Suppressor macrophage (primary cell): Measurements from ENCODE around the gene SH3GL1.

Experiments
- DNase-seq, 4 experiments: peaks; one replicate each; pipeline ENCODE4 v3.0.0-alpha.2; 2020 to 2022

The SH3GL1 gene

DNA sequence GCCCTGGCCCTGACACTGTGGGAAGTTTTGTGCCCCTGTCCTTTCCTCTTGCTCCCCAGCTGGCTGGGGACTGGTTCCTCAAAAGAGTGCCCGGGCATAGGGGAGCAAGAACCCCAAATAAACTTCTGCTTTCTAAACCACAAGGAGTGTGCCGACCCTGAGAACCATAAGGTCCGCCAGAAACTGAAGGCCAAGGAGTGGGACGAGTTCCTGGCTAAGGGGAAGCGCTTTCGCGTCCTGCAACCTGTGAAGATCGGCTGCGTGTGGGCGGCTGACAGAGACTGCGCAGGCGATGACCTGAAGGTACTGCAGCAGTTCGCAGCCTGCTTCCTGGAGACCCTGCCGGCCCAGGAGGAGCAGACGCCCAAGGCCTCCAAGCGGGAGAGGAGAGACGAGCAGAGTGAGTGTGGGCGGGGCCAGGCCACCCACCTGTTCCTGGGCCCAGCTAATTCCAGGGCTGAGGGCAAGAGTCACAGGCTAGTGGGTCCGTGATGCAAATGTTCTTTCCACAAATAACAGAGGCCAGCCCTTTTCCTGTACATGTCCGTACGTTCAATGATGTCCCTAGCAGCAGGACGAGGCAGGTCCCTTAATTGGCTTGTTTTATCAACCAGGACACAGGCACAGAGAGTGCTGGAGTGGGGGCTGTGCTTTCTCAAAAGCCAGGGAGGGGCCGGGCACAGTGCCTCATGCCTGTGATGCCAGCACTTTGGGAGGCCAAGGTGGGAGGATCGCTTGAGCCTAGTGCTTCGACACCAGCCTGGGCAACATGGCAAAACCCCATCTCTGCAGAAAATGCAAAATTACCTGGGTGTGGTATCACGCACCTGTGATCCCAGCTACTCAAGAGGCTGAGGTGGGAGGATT, 31.7 kb upstream of the SH3GL1 start:
- peak; percentile 97 to 100 (median 98) for DNase-seq

DNA sequence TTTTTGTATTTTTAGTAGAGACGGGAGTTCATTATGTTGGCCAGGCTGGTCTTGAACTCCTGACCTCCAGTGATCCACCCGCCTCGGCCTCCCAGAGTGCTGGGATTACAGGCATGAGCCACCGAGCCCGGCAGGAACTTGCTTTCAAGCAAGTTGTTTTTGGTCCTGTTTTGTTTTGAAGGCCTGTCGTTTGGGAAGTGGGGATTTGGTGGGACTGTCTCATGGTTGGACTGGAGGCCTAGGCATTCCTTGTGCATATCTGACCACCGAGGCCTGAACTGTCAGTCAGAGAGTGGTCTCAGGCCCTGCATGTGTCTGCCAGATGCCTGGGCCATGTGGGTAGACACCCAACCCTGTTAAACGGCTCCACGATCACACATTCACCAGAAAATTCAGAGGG, 30.9 kb upstream of the SH3GL1 start:
- DNase-seq: peak; percentile 56 to 69 (median 59)

DNA sequence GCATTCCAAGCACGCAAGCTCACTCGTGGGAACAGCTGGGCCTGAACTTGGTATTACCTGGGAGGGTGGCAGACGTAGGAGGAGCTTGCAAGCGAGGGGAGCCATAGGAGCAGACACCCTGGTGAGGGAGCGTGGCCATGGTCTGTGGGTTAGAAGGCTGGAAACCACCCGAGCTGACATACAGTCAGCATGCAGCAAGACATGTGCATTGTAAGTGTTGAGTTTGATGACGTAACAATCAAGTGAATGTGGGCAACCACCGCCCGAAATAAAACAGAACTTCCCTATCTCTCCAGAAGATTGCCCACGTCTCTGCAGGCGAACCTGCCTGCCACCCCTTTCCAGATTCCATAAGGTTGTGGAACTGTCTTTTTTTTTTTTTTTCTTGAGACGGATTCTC, 30.4 kb upstream of the SH3GL1 start:
- DNase-seq: peak; percentile 92 to 98 (median 95)

DNA sequence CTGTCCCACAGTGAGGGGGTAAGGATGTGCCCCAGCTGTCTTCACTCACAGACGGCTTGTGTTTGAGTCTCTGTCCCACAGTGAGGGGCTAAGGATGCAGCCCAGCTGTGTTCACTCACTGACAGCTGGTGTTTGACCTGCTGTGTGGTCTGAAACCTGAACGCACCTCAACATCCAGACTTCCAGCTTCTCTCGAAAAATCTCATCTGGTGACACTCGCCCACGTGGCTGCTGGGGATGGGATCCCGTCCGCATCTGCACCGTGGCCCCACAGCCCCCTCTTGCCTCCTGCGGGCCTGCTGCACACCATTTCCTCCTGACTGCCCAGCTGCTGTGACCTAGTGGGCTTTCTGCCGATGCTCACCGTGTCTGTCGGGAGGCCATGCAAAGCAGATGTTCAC, 29.4 kb upstream of the SH3GL1 start:
- no peak for DNase-seq

DNA sequence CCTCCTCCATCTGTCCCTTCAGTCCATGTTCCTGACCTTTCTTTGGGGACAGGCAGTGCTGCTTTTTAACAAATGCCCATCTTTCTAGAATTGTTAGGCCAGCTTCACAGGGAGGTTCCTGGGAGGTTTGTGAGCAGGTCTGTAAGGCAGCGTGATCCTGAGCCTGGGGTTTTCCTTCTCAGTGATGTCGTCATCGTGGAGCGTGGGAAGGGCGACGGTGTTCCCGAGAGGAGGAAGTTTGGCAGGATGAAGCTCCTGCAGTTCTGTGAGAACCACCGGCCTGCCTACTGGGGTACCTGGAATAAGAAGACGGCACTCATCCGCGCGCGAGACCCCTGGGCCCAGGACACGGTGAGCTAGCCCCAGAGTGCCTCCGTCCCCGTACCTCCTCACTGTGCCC, 28.9 kb upstream of the SH3GL1 start:
- DNase-seq: peak in 3 of 4 experiments; percentile 20 to 56 (median 37)

DNA sequence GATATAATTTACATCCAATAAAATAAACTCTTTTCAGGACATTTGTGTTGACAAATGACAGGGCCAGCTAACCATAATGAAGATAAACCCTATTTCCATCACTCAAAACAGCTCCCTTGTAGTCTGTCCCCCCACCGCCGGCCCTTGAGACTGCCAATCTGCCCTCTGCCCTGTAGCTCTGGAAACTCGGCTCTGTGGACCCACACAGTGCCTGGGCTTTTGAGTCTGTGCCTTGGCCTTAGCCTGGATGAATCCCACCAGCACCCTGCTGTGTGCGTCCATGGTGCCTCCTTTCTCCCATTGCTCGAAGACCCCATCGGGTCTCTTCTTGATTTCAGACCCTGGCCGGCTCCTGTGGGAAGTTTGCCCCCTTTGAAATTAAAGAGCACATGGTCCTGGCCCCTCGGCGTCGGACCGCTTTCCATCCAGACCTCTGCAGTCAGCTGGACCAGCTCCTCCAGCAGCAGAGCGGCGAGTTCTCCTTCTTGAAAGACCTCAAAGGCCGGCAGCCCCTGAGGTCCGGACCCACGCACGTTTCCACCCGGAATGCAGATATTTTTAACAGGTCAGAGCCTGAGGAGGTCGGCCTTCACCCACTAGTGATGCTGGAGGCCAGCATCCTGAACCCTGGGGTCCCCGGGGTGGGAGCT, 28.1 kb upstream of the SH3GL1 start:
- DNase-seq: no peak

DNA sequence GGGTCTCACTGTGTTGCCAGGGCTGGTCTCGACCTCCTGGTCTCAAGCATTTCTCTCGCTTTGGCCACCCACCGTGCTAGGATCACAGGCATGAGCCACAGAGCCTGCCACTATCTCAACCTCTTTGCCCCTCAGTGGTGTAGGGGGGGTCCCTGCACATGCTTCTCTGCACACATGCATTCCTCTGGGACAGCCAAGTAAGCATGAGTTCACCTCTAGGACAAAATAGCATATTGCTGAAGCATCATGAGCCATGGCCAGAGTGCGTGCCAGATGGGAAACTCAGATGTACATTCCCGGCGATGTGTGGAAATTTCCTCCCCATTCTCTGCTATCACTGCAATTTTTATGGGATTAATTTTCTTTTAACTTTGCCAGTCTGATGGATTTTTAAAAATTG, 25.2 kb upstream of the SH3GL1 start:
- no peak for DNase-seq

DNA sequence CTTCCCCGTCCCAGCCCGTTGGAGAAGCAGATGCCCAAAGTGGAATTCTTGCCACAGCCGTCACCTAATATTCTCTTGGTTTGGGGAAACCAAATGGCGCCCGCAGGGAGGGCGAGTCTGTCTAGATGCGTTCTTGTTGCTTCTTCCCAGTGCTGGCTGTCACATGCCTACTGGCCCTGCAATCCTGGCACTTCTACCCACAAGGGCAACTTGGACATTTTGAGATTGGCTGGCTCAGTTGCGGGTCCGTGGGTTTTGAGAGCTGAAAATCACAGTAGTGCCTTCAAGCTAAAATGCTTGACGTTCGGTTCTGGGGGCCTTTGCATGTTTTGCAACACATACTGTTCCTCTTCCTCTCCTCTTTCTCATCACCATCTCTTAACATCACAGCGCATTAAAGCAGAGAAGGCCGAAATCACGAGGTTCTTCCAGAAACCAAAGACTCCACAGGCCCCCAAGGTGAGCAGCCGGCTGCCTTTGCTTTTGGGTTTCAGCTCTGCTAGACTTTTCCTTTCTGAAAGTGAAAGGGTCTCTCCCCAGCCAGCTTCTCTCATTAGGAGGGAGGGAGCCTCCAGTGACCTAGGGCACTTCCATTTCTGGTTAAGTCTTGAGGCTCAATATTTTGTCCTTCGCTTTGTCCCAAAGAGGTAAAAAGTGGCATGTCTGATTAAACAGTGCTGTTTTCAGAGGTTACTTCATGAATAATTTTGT, 23.2 kb upstream of the SH3GL1 start:
- peak in 3 of 4 experiments; percentile 28 to 45 (median 31) for DNase-seq

DNA sequence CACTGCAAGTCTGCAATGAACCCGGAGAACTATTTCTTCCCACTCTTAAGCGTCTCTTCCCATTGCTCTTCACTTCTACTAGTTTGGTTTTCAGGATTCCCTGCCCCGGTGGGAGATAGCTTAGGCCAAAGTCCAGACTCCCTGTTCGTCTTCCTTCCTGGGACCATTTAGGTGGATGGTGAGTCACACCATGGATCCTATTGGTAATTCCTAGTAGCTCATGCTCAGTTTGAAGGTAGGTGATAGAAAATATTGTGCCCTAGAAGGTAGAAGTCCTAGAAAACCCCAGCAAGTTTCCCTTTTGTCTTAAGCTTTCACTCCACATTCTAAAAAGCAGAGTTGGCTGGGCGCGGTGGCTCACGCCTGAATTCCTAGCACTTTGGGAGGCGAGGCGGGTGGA, 15.9 kb upstream of the SH3GL1 start:
- DNase-seq: no peak

DNA sequence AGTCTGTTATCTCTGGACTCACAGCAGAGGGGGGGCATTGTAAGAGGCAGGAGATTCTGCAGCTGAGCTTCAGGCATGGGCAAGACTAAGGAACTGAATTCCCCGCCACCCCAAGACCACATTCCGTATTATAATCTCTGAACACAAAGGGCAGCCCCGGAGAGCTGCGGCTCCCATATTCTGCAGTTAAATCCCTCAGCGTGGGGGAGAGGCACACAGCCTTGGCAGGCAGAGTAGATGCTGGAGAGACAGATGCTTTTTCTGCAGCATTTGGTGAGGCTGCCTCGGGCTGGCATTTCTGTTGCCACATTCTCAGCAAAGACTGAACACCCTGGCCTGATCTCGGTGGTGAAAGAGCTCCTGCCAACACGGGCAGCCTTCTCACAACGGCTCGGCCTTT, 15.0 kb upstream of the SH3GL1 start:
- DNase-seq: no peak

DNA sequence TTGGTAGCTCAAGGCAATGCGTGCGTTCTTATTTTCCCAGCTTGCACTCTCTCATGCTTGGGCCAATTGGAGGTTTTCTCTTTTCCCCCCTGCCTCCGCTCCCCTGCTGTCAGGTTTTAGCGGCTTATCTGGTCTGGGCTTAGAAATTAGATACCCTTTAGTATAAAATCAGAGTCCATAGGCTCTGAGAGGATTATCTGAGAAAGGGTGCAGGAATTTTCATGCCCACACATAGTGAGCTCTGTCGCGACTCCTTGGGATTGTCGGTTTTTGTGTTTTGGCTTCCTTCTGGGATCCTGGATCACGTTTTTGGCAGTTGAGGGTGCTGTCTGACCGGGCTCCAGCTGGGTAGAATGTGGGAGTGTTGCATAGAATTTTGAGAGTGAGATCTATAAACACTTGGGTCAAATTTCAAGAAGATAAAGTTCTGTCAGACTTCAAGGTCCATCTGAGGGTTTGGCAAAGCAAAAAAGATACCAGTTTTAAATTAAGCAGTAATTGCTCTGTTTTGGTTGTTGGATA, 14.5 kb upstream of the SH3GL1 start:
- no peak for DNase-seq

DNA sequence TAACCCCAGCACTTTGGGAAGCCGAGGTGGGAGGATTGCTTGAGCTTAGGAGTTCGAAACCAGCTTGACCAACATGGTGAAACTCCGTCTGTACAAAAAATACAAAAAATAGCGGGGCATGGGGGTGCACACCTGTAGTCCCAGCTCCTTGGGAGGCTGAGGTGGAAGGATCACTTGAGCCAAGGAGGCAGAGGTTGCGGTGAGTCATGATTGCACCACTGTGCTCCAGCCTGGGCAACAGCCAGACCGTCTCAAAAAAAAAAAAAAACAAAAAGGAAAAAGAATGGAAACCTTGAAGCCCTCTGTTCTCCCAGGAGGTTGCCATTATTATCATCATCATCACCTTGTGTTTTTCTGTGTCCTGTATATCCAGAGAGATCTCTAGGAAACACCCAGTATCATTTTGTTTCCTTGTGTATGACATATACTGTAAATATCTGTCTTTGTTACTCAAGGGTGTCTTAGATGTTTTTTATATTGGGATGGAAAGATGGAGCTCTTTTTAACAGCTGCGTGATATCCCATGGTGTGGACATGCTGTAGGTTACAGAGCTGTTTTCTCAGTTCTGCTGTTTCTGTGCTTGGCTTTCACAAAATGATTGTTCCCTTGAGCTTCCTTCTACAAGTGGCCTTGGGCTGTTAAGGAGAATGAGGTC, 13.9 kb upstream of the SH3GL1 start:
- DNase-seq: peak in 2 of 4 experiments; percentile 31 to 54

DNA sequence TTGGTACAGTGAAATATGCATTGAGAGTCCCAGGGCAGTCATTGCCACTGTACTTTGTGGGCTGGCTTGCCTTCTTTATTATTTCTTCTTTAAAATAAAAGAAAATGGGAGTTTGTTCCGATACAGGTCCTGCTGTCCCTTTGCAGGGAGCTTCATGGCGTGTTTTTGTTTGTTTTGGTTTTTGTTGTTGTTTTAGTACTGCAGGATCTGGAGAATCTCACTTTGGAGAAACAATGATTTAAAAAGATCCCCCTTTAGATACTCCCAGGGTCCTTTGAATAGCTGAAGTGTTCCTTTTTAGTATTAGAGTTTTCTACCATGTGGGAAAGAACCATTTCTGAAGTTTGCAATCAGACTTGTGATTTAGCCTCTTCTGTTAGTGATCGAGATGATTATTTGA, 13.2 kb upstream of the SH3GL1 start:
- no peak for DNase-seq

DNA sequence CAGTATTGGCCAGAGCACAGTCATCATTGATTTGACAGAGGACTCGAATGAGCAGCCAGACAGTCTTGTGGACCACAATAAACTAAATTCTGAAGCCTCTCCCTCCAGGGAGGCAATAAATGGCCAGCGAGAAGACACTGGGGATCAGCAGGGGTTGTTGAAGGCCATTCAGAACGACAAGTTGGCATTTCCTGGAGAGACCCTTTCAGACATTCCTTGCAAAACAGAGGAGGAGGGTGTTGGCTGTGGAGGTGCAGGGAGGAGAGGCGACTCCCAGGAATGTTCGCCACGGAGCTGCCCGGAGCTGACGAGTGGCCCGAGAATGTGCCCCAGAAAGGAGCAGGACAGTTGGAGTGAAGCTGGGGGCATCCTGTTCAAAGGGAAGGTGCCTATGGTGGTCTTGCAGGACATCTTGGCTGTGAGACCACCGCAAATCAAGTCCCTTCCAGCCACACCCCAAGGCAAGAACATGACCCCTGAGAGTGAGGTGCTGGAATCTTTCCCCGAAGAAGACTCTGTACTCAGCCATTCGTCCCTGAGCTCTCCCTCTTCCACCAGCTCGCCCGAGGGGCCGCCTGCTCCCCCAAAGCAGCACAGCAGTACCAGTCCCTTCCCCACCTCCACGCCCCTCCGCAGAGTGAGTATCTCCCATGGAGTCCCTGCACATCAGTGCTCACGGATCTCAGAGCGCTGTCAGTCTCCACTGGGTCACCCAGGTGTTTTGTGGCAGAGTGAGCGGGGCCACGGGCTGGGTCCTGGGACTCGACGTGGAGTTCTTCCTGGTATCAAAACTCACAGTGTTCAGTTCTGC, 9.0 kb upstream of the SH3GL1 start:
- no peak for DNase-seq

DNA sequence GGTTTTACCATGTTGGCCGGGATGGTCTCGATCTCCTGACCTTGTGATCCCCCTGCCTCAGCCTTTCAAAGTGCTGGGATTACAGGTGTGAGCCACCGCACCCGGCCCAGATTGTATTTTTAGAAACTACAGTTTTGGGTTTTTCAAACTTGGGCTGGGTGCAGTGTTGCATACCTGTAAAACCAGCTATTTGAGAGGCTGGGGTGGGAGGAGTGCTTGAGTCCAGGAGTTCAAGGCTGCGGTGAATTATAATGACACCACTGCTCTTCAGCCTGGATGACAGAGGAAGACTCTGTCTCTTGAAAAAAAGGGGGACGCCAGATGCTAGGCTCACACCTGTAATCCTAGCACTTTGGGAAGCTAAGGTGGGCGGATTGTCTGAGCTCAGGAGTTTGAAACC, 6.3 kb upstream of the SH3GL1 start:
- no peak for DNase-seq

DNA sequence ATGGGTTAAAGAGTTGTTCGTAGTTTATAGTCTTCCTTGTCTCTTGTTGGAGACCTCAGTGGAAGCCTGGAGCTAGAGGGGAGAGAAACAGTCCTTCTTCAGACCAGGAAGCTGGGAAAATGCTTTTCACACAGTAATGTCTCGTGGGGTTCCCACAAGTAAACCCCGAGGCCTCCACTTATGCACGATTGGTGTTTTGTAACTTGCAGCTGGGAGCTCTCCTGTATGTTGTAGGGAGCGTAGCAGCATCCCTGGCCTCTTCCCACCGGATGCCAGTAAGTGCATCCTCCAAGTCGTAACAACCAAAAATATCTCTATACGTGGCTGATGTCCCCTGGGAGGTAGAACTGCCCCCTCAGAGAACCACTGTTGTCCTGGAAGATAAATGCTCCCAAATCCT, 5.6 kb upstream of the SH3GL1 start:
- DNase-seq: no peak

DNA sequence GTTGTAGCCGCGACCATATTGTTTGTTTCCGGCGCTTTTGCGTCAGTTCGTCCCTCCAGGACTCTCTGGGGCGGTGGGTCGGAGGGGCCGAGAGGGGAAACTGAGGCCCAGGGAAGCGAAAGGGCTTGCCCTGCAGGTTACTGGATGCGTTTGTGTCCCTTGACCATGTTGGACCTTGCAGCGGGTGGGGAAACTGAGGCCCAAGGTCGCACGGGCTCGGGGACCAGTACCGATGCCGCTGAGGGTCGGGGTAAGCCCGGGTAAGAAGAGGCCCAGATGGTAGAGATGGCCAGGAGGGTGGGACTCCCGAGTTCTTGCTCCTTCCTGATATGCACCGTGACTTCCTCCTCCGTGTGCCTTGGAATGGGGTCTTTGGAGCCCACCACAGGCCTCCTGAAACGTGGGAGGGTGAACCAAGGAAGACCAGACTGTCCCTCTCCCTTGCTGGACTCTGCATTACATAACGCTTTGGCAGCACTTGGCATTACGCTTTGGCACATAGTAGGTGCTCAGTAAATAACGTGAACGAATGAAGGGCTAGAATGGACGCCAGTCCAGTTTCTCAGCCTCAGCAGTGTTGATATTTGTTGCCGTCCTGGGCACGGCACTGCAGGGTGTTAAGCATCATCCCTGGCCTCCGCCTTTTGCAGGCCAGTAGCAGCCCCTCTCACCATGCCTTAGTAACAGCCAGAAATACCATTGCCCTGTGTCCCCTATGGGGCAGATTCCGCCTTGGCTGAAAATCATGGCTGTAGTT, 2.8 kb upstream of the SH3GL1 start:
- DNase-seq: no peak

DNA sequence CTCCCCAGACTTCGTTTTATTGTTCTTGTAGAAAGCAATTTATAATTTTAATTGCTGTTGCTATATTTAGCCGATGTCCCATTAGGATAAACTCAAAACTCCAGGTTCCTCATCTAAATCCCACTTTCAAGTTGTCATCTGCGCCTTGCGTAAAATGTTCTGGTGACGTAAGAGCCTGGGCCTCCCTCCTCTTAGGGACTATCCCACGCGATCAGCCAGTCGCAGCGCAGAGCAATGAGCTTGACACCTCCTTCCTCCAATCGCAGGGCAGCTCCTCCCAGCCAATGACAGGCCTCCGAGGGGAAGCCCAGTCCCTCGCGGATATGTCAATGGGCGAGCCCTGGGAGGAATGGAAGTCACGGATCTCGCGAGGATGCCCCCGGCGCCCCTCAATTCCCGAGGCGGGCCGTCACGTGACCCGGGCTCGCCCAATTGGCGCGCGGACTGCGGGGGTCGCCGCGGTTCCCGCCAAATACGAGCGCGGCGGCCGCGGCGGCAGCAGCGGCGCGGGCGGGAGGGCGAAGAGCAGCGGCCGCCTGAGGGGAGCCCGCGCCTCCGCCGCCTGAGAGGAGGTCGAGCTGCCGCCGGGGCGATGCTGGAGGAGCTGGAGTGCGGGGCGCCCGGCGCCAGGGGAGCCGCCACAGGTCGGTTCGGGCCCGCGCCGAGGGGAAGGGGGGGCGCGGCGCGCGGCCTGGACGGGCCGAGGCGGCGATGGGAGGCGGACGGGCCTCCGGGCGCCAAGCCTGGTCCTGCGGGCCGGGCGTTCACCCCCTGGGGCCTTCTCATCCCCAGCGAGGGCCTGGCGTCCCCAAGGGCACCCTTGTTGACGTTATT, 2.0 kb upstream of the SH3GL1 start, which contains the start of gene CHAF1A:
CHAF1A (plus strand) TSS at position 470 of the 834 bp plus-strand sequence; CDS start at position 593, 123 bp downstream.
- peak; percentile 100 for DNase-seq

DNA sequence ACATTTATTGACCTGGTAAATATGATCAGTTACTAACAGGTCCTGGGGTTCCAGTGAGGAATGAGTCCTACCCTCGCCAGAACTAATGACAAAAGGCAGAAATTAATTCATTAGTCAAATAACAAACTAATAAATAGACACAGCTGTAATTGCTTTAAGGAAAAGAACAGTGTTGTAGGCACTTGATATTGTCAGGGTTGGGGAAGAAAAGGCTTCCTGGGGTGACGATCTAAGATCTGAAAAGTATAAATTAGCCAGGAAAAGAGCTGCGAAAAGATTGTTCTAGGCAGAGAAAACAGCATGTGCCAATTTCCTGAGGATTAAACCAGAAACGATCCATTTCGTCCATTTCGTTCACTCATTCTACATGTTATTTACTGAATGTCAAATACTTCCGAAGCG, 1.4 kb upstream of the SH3GL1 start:
- DNase-seq: no peak

DNA sequence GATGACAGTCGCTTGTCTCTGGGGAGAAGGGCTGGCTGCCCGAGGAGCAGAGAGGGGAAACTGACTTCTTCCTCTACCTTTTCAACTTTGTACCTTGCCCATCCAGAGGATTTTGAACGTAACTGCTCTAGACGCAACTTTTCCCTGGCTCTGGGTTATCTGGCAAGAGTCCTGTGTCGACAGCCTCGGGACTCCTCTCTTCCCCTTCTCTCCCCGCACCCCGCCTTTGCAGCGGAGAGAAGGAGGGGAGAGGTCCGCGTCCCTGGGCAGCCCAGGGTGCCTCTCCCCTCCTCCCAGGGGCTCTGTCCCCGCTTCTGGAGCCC, 574 bp downstream of the SH3GL1 start:
- DNase-seq: peak; percentile 57 to 73 (median 70)
